NCI-H526 (cell line): ENCODE results near the gene TNFRSF25.
"Not testable (repeated sequence)": the region's sequence is repeated elsewhere in the genome, so short reads cannot be mapped to it uniquely, and the experiment has no call there.

Experiments used
- DNase-seq, 2 experiments: peaks; one replicate each; lab custom pipeline; 2025; lab: John Stamatoyannopoulos, UW

Gene TNFRSF25

GRCh38 chr1:6470132-6471085, 4.4 kb upstream of the TNFRSF25 start:
- DNase-seq = peak in 1 of 2 experiments; percentile 35

GRCh38 chr1:6468729-6469461, 2.9 kb upstream of the TNFRSF25 start:
- DNase-seq = no peak

- no peak for DNase-seq
Measured at GRCh38 chr1:6467744-6468688, 2.0 kb upstream of the TNFRSF25 start.

DNA sequence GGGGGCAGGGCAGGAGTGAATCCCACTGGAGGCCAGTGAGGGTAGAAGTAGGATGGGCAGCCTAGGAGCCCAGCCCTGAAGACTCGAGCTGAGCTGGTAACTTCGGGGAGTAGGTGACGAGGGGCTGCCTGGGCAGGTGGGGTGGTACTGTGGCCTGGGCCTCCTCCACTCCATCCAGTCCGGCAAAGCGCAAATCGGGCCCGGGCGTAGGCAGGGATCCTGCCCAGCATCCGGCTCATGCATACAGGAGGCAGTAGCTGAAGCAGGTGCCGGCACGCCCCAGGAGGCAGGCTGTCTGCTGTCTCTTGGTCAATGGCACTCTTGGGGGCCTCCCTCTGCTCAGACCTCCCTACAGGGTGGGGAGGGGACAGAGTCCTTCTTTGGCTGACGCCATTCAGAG, 1.3 kb upstream of the TNFRSF25 start:
- peak in 1 of 2 experiments; percentile 25 for DNase-seq

GRCh38 chr1:6466751-6467150, 778 bp upstream of the TNFRSF25 start:
- no peak for DNase-seq

DNA sequence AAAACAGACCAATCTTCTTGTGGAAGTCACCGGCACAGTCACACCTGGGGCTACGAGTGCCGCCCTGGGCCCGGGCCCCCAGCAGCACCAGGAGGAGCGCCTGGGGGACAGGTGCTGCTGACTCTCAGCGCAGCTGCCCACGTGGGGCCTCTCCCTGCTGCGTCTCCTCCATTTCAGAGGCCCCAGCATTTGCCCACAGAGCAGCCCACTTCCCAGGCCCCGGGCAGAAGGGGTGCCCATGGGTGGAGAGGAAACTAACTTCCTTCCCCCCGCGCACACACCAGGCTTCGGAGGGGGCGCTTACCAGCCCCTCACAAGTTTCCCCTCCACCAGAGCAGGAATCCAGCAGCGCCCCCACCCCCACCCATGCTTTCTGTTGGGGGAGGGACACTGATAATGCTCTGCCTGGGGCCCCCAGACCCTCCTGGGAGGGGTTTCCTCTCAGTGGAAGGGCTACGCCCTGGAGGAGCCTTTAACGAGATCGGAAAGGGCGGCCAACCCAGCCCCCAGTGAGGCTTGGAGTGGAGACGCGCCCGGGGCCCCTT, 440 bp downstream of the TNFRSF25 start:
- peak; percentile 49 to 83 for DNase-seq

GRCh38 chr1:6464915-6465314, 1.1 kb downstream of the TNFRSF25 start:
- peak in 1 of 2 experiments; percentile 47 for DNase-seq

GRCh38 chr1:6464514-6464836, 1.5 kb downstream of the TNFRSF25 start:
- peak; percentile 56 to 77 for DNase-seq

DNA sequence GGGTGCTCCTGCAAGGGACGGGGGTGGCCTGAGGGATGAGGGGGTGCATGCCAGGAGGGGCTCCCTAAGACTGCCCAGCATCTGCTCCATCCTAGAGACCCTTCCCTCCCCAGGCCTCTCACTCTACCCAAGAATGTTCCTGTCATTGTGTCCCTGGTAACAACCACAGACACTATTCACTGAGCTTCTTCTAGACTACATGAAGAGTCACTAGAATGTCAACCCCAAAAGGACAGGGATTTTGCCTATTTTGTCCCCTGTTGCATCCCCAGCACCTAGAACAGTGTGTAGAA, 2.9 kb downstream of the TNFRSF25 start:
- DNase-seq = no peak

DNA sequence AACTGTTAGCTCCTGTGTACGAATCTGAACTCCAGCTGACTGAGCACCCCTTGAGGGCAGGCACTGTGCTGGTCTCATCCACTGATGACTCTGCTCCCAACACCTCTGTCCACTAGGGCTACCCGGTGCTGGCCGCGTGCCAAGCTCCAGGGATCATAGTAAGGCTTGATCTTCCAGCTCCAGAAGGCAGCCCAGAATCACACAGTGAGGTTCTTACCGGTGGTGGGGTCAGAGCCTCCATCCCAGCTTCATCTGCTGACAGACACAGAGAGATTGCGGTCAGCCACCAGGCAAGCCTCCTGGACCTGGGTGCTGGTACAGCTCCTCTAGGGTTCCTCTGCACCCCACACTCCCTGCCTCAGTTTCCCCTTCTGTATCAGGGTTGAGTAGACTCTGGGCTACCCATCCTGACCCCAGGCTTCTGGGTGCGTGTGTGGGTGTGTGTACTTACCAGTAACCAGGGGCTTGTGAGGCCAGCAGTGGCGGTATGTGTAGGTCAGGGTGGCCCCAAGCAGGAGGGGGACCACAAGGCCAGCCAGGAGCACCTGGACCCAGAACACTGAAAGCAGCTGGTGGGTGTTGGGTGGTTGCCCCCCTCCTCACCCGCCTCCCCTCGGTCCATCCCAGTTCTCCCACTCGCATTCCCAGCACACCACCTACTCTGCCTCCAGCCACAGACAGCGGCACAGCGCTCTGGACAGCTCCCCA, 3.4 kb downstream of the TNFRSF25 start:
- peak in 1 of 2 experiments; percentile 39 for DNase-seq

DNA sequence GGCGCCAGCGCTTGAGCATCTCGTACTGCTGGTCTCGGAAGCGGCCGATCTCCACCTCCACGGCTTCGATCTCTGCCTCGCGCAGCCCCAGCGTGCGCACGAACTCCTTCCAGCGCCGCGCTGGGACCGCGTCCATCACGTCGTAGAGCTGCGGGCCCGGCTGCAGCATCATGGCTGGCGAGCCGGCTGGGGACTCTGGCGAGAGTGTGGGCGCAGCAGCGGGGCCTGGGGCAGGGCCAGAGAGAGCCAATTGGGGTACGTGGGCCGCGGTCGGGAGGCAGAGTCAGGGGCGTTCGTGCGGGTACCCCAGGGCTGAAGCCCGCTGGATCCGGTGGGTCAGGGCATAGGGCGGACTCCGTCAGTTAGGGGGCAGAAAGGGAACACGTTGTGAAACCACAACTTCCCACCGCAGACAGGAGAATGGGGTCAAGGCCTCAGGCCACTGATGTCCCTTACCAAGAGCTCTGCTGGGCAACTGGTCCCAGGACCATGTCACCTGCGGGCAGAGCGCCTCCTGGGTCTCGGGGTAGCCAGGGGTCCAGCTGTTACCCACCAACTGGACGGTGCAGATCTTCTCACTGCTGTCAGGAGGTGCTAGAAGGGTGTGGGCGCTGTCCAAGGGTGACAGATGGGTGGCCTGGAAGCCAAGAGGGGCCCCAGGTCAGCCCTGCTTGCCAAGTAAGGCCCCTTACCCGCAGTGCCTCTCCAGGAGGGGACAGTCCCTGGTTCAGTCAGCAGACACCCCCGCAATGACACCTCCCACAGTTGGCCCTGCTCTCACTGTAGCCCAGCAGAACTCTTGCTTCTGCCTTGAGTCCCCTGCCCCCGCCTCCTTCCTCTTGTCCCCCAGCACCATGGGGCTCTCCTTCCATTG, 4.2 kb downstream of the TNFRSF25 start:
- DNase-seq = peak in 1 of 2 experiments; percentile 39

GRCh38 chr1:6461051-6461530, 4.9 kb downstream of the TNFRSF25 start:
- peak in 1 of 2 experiments; percentile 81 for DNase-seq

GRCh38 chr1:6460301-6461050, 5.5 kb downstream of the TNFRSF25 start:
- peak; percentile 98 to 99 for DNase-seq

- DNase-seq = peak; percentile 96 to 97
Measured at GRCh38 chr1:6459850-6460265, 6.1 kb downstream of the TNFRSF25 start.

- no peak for DNase-seq
Measured at GRCh38 chr1:6456800-6457466, 9.0 kb downstream of the TNFRSF25 start.

DNA sequence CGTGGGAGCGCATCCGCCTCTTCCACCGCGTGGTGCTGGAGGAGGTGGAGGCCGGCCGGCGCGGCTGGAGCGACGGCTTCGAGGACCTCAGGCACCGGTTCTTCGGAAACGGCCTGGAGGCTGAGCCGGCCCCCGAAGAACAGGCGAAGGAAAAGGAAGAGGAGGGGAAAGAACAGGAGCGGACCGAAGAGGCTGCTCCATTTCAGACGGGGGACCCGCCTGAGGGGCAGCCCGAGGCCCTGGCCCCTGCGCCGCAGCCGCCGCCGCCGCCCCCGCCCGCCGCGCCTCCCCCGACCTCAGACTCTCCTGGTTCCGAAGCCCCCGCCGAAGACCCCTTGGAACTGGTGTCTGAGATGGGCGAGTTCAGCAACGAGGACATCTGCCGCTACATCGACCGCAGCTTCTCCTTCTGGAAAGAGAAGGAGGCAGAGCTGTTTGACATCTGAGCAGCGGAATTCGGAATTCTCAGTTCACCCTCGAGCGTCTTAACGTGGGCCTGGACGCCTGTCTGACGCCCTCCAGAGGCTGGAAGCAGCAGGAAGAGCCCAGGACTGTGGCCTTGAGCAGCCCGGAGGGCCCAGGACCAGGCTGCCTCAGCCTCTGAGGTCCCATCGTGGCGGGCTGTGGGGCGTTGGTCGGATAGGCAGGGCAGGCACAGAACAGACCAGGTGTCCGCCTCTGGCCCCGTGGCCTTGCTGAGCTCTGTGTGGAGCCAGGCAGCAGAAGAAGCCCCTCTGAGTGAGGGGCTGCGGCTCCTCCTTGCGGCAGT, 10.0 kb downstream of the TNFRSF25 start:
- DNase-seq = not testable (repeated sequence)

- DNase-seq = no peak
Measured at GRCh38 chr1:6454856-6455751, 10.9 kb downstream of the TNFRSF25 start.
